Neutrophil (primary cell): ENCODE results near the gene BAIAP2L1.

ENCODE experiments used
- H3K27ac ChIP-seq: fragments of 200-600 bp; sonication (generic); 2 replicates; pipeline ENCODE4 v1.5.1; 2016; ENCODE audit warnings: mild to moderate bottlenecking, moderate library complexity
- H3K27me3 ChIP-seq: fragments of 200-600 bp; sonication (generic); 2 replicates; pipeline ENCODE4 v1.6.0; 2016; ENCODE audit warnings: mild to moderate bottlenecking
- H3K36me3 ChIP-seq: fragments of 200-600 bp; sonication (generic); 2 replicates; pipeline ENCODE4 v1.5.1; 2017
- H3K4me1 ChIP-seq, 2 experiments: fragments of 200-600 bp in 1 of 2; sonication (generic) in 1 of 2; 1 replicate in 1 of 2; 2 replicates in 1 of 2; pipeline versions ENCODE4 v1.5.1 to v1.6.1; 2013 to 2016; ENCODE audit warnings: low read depth in 1 of 2, low read length in 1 of 2, mild to moderate bottlenecking in 1 of 2, moderate library complexity in 1 of 2; ENCODE audit not compliant: control insufficient read depth in 1 of 2, insufficient read depth in 1 of 2
- H3K4me3 ChIP-seq, 2 experiments: fragments of 200-600 bp in 1 of 2; sonication (generic) in 1 of 2; 1 replicate in 1 of 2; 2 replicates in 1 of 2; pipeline ENCODE4 v1.5.1; 2013 to 2016; ENCODE audit warnings: low read depth in 1 of 2, low read length in 1 of 2, mild to moderate bottlenecking in 1 of 2, moderate library complexity in 1 of 2
- H3K9me3 ChIP-seq: fragments of 200-600 bp; sonication (generic); 2 replicates; pipeline ENCODE4 v1.5.1; 2016
- TF ChIP-seq, protein P1 (sequence below): fragments of 200-600 bp; sonication (generic); IDR thresholded peaks from 2 replicates; pipeline ENCODE4 v1.5.1; 2016; ENCODE audit warnings: antibody characterized with exemption

Gene BAIAP2L1

DNA sequence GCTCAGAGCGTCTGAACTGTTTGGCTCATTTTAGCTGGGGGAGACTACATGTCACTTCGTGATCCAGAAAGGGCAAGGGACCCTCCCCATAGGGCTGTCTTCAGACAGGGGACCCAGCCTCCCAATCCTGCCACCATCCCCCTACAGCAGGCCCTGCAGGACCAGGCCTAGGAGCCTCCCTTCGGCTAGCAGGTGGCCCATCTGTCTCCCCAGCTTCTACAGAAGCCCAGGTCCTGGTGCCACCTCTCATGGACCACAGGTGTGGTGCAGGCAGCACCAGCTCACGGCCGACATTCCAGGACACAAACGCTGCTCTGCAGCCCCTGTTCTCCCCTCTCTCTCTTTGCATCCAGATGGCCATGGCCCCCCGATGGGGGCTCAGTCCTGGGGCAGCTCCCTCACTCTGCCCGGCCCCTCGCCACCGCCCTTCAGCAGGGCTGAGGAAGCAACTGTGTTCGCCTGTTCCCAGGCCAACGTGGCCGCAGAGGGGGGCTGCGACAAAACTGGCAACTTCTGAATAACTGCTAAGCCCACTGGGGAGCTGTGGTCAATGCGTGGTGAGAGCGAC lies 159.1 kb downstream of the BAIAP2L1 start:
- Histone ChIP-seq H3K36me3 (peaks cover 81% of the 10 kb centered on the region), H3K4me1 (peaks cover 6 to 8% of the 10 kb centered on the region in 2 experiments), H3K9me3 (no peaks in the 10 kb centered on the region), H3K27ac (no peak overlapping the region), H3K4me3 (no peak overlapping the region), H3K27me3 (no peaks in the 10 kb centered on the region)
- TF ChIP-seq, protein P1, sequence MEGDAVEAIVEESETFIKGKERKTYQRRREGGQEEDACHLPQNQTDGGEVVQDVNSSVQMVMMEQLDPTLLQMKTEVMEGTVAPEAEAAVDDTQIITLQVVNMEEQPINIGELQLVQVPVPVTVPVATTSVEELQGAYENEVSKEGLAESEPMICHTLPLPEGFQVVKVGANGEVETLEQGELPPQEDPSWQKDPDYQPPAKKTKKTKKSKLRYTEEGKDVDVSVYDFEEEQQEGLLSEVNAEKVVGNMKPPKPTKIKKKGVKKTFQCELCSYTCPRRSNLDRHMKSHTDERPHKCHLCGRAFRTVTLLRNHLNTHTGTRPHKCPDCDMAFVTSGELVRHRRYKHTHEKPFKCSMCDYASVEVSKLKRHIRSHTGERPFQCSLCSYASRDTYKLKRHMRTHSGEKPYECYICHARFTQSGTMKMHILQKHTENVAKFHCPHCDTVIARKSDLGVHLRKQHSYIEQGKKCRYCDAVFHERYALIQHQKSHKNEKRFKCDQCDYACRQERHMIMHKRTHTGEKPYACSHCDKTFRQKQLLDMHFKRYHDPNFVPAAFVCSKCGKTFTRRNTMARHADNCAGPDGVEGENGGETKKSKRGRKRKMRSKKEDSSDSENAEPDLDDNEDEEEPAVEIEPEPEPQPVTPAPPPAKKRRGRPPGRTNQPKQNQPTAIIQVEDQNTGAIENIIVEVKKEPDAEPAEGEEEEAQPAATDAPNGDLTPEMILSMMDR = no peak
